ENCODE results near the gene KDM3A.

Gene KDM3A

GRCh38 chr2:86443631-86444350, 2.6 kb downstream of the KDM3A start:
- Histone ChIP-seq H3K4me1 (ENCODE audit: control insufficient read depth in 1 of 2, insufficient read depth in 1 of 2, low read depth in 1 of 2, low read length in 1 of 2) (peaks cover 25 to 40% of the 10 kb centered on the region in 2 experiments), H3K36me3 (peaks cover 10% of the 10 kb centered on the region), H3K9me3 (peaks cover 10% of the 10 kb centered on the region), H3K4me3 (ENCODE audit: low read depth in 1 of 2, low read length in 1 of 2) (no peak overlapping the region), H3K27ac (peak overlapping the region; percentile 99), H3K27me3 (no peaks in the 10 kb centered on the region)
- TF ChIP-seq, protein P1, sequence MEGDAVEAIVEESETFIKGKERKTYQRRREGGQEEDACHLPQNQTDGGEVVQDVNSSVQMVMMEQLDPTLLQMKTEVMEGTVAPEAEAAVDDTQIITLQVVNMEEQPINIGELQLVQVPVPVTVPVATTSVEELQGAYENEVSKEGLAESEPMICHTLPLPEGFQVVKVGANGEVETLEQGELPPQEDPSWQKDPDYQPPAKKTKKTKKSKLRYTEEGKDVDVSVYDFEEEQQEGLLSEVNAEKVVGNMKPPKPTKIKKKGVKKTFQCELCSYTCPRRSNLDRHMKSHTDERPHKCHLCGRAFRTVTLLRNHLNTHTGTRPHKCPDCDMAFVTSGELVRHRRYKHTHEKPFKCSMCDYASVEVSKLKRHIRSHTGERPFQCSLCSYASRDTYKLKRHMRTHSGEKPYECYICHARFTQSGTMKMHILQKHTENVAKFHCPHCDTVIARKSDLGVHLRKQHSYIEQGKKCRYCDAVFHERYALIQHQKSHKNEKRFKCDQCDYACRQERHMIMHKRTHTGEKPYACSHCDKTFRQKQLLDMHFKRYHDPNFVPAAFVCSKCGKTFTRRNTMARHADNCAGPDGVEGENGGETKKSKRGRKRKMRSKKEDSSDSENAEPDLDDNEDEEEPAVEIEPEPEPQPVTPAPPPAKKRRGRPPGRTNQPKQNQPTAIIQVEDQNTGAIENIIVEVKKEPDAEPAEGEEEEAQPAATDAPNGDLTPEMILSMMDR (IDR thresholded peaks at IDR 0.05): no peak

DNA sequence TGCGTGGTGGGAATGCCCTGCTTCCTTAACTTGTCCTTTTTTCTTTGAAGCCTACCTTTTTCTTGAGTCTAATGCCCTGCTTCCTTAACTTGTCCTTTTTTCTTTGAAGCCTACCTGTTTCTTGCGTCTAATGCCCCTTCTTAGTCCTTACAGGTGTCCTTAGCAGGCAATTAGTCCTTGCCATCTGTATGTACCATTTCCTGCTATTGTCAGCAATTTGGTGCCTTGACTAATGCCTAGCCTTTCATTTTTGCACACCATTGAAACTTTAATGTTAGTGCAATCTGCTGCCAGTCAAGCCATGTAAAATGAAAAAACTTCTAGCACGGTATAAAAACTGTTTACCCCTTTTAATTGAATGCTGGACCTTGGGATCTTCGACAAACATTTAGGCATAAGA, 4.3 kb downstream of the KDM3A start:
- Histone ChIP-seq H3K27me3 (no peaks in the 10 kb centered on the region), H3K36me3 (peaks cover 24% of the 10 kb centered on the region), H3K4me1 (ENCODE audit: control insufficient read depth in 1 of 2, insufficient read depth in 1 of 2, low read depth in 1 of 2, low read length in 1 of 2) (peaks cover 21 to 34% of the 10 kb centered on the region in 2 experiments), H3K9me3 (no peaks in the 10 kb centered on the region), H3K4me3 (ENCODE audit: low read depth in 1 of 2, low read length in 1 of 2) (no peak overlapping the region), H3K27ac (no peak overlapping the region)
- TF ChIP-seq, protein P1 (IDR thresholded peaks at IDR 0.05): no peak

GRCh38 chr2:86446060-86446459, 4.9 kb downstream of the KDM3A start:
- no peak overlapping the region for H3K27ac ChIP-seq
- H3K27me3 ChIP-seq: no peaks in the 10 kb centered on the region
- no peak overlapping the region for H3K4me3 ChIP-seq (ENCODE audit: low read depth in 1 of 2, low read length in 1 of 2)
- H3K9me3 ChIP-seq: no peaks in the 10 kb centered on the region
- peaks cover 20 to 29% of the 10 kb centered on the region in 2 experiments for H3K4me1 ChIP-seq (ENCODE audit: control insufficient read depth in 1 of 2, insufficient read depth in 1 of 2, low read depth in 1 of 2, low read length in 1 of 2)
- peaks cover 30% of the 10 kb centered on the region for H3K36me3 ChIP-seq
- TF ChIP-seq, protein P1 (IDR thresholded peaks at IDR 0.05): no peak

- Histone ChIP-seq H3K27ac (no peak overlapping the region), H3K4me1 (ENCODE audit: control insufficient read depth in 1 of 2, insufficient read depth in 1 of 2, low read depth in 1 of 2, low read length in 1 of 2) (no peaks in the 10 kb centered on the region), H3K9me3 (peaks cover 3% of the 10 kb centered on the region), H3K36me3 (peaks cover 97% of the 10 kb centered on the region), H3K4me3 (ENCODE audit: low read depth in 1 of 2, low read length in 1 of 2) (no peak overlapping the region), H3K27me3 (no peaks in the 10 kb centered on the region)
- TF ChIP-seq, protein P1 (IDR thresholded peaks at IDR 0.05): no peak
Measured at GRCh38 chr2:86453836-86454235, 12.7 kb downstream of the KDM3A start.

DNA sequence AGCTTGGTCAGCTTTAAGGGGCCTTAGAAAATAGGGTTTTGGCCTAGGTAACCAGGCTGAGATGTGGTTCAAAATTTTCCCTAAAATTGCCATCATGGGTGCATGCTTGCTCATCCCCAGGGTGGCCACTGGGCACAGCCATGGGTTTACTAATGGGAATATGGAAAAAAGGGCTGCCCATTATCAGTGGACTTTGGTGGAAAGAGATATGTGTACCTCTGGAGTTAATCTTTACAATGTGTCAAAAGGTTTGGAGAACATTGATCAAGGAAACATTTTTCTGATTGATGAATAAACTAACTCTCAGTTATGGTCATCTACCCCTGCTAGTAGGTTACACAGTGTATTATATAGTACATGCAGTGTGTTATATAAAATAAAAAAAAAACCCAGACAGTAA, 13.1 kb downstream of the KDM3A start:
- Histone ChIP-seq H3K4me3 (ENCODE audit: low read depth in 1 of 2, low read length in 1 of 2) (no peak overlapping the region), H3K27me3 (no peaks in the 10 kb centered on the region), H3K4me1 (ENCODE audit: control insufficient read depth in 1 of 2, insufficient read depth in 1 of 2, low read depth in 1 of 2, low read length in 1 of 2) (no peaks in the 10 kb centered on the region), H3K27ac (no peak overlapping the region), H3K9me3 (peaks cover 3% of the 10 kb centered on the region), H3K36me3 (peaks cover 98% of the 10 kb centered on the region)
- TF ChIP-seq, protein P1 (IDR thresholded peaks at IDR 0.05): no peak
